Adrenal gland (tissue), 12 donors: Measurements from ENCODE around the gene CUL4B. TPM values are rescaled to one million over a fixed set of nuclear protein-coding genes. Genes with fewer than 3 reads are reported as not detected.
"Not testable (repeated sequence)": the region's sequence is repeated elsewhere in the genome, so short reads cannot be mapped to it uniquely, and the experiment has no call there.

Experiments
- DNase-seq, 7 donors: peaks; one replicate each; pipeline ENCODE4 v3.0.0-alpha.2; 2019 to 2020
- H3K27ac ChIP-seq, 5 donors: fragments of 200-600 bp; sonication (generic) in 4 of 5; 1 replicate in 3 of 5; 2 replicates in 2 of 5; pipeline versions ENCODE4 v1.5.1 to v1.8.0; 2016 to 2020; ENCODE audit warnings: mild to moderate bottlenecking in 1 of 5
- H3K27me3 ChIP-seq: fragments of 200-600 bp; 2 replicates; pipeline ENCODE4 v1.8.0; 2021
- H3K36me3 ChIP-seq, 2 donors: fragments of 200-600 bp; replicated peaks in 1 of 2; 1 replicate in 1 of 2; 2 replicates in 1 of 2; pipeline versions ENCODE4 v1.5.1 to v1.8.0; 2018 to 2022
- H3K4me1 ChIP-seq, 2 donors: fragments of 200-600 bp; replicated peaks in 1 of 2; 1 replicate in 1 of 2; 2 replicates in 1 of 2; pipeline versions ENCODE4 v1.5.1 to v1.8.0; 2018 to 2021
- H3K4me3 ChIP-seq, 4 donors: fragments of 200-600 bp; sonication (generic) in 3 of 4; one replicate each; pipeline ENCODE4 v1.5.1; 2016 to 2018
- H3K9me3 ChIP-seq, 3 donors: fragments of 200-600 bp; sonication (generic) in 1 of 3; replicated peaks in 1 of 3; 1 replicate in 2 of 3; 2 replicates in 1 of 3; pipeline versions ENCODE4 v1.5.1 to v1.8.0; 2016 to 2021
- WGBS, 4 donors: extraction: QIAGEN DNeasy Blood & Tissue Kit in 2 of 4; methylation state at CpG; one replicate each; pipeline versions ENCODE4 v1.1.5 to v1.1.7; 2013 to 2017; 5-methylcytosine and 5-hydroxymethylcytosine counted together
- intact Hi-C, 2 donors: fragments of 100-400 bp; cut with DNase I; formaldehyde crosslinking; loops; one replicate each; pipeline versions ENCODE4 v1.14.1 to v1.15.0; 2022 to 2023
- polyA plus RNA-seq, 3 donors: library from polyadenylated mRNA; stranded (reverse); fragments of 200-250 nt in 2 of 3; fragments of 350-450 nt in 1 of 3; fragmentation: Illumina TruSeq in 1 of 3; extraction: RNeasy Lipid Tissue Mini Kit (QIAGEN cat#74804) in 1 of 3; gene quantifications; one replicate each; pipeline ENCODE4 v1.2.3, GENCODE V29; 2013 to 2014
- small RNA-seq, 2 donors: library from RNA; depleted of rRNA; stranded (forward); fragments of <200 nt; gene quantifications; one replicate each; pipeline ENCODE3, GENCODE V24; 2016
- total RNA-seq, 9 donors: library from RNA; depleted of rRNA in 4 of 9; stranded (reverse); fragments of >200 nt in 4 of 9; fragments of 120-200 nt in 1 of 9; fragmentation: NEBNext Ultra II Directional in 1 of 9; extraction: Animal tissue kit (Norgen Biotek cat#: 25700) in 1 of 9; gene quantifications; one replicate each; pipeline versions ENCODE4 v1.1.0 to v1.2.4, GENCODE V29; 2013 to 2023
- TF ChIP-seq, protein P1 (sequence below), 6 experiments: fragments of 450-650 bp in 4 of 6; fragments of 200-600 bp in 2 of 6; sonication (generic) in 1 of 6; IDR thresholded peaks; 1 replicate in 5 of 6; 2 replicates in 1 of 6; pipeline versions ENCODE4 v1.5.1 to v1.8.0; 2016 to 2021; ENCODE audit warnings: antibody characterized with exemption in 6 of 6, mild to moderate bottlenecking in 2 of 6, moderate library complexity in 1 of 6
- donor health status: healthy with polysubstance abuse.
- donor health status: Bipolar disorder and iron deficiency.
- donor health status: DM: yes; HTN: yes; CAD: no.
- donor health status: DM: no; HTN: no; CAD: no.
- donor health status: DM: no; HTN: no; CAD: no.
- donor health status: DM: yes; HTN: yes; CAD: no.

CUL4B gene
- total and polyA plus RNA-seq, 12 donors, result 24.7 to 55.3 (median 39.7) TPM

DNA sequence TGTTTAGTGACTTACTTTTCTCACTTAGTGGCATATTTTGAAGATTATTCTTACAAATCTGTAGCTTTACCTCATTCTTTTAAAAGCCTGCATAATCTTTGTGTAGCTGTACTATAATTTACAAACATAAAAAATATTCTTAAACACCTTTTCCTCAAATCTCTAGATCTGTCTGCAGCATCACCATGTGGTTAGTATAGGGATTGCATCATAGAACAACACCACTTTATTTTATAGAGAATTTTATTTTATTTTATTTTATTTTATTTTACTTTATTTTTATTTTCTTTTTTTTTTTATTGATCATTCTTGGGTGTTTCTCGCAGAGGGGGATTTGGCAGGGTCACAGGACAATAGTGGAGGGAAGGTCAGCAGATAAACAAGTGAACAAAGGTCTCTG, 85.3 kb downstream of the CUL4B start:
- not testable (repeated sequence) for H3K4me1 ChIP-seq, H3K36me3 ChIP-seq, H3K27ac ChIP-seq, H3K9me3 ChIP-seq, H3K27me3 ChIP-seq, H3K4me3 ChIP-seq, DNase-seq
- TF ChIP-seq, protein P1, sequence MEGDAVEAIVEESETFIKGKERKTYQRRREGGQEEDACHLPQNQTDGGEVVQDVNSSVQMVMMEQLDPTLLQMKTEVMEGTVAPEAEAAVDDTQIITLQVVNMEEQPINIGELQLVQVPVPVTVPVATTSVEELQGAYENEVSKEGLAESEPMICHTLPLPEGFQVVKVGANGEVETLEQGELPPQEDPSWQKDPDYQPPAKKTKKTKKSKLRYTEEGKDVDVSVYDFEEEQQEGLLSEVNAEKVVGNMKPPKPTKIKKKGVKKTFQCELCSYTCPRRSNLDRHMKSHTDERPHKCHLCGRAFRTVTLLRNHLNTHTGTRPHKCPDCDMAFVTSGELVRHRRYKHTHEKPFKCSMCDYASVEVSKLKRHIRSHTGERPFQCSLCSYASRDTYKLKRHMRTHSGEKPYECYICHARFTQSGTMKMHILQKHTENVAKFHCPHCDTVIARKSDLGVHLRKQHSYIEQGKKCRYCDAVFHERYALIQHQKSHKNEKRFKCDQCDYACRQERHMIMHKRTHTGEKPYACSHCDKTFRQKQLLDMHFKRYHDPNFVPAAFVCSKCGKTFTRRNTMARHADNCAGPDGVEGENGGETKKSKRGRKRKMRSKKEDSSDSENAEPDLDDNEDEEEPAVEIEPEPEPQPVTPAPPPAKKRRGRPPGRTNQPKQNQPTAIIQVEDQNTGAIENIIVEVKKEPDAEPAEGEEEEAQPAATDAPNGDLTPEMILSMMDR (IDR thresholded peaks at IDR 0.05), result peak; percentile 29 to 76 (median 66)
- intact Hi-C loops, result loop anchor here in 1 of 2 donors (5.0 kb wide), 1 partner anchor 108 kb away; no protein-coding TSS in a partner anchor
- WGBS, 4 donors, result 6 to 25% (median 10%) methylated on average over 1 of the region's 1 CpG

Small RNA genes lying within 50 kb of the gene (small RNA-seq; reads per million reads assigned to genes)
- gene RNU7-37P, result 0 reads per million in 2 donors

Other genes starting within 250 kb of the CUL4B start
- gene TMEM255A, start 249.5 kb downstream of the CUL4B start, total RNA-seq, result 1 to 10 TPM in 4 of 9 donors, under 1 TPM in 5; 0.09 to 3.1 (median 0.83) TPM
- gene TMEM255A, start 249.5 kb downstream of the CUL4B start, polyA plus RNA-seq, result 1 to 10 TPM in 2 of 3 donors, under 1 TPM in 1; 0.91 to 2.3 (median 1.0) TPM
- not detected for gene ATP1B4, start 198.9 kb downstream of the CUL4B start, total RNA-seq
- gene ATP1B4, start 198.9 kb downstream of the CUL4B start, polyA plus RNA-seq, result not detected
- 100 to 1,000 TPM in 8 of 9 donors, 10 to 100 TPM in 1; 92.1 to 206 (median 168) TPM for gene LAMP2, start 91.7 kb downstream of the CUL4B start, total RNA-seq
- gene LAMP2, start 91.7 kb downstream of the CUL4B start, polyA plus RNA-seq, result 100 to 1,000 TPM in 1 of 3 donors, 10 to 100 TPM in 2; 15.8 to 192 (median 20.7) TPM
- gene MCTS1, start 43.1 kb upstream of the CUL4B start, total RNA-seq, result 10 to 100 TPM in 8 of 9 donors, 1 to 10 TPM in 1; 8.2 to 66.0 (median 36.9) TPM
- gene MCTS1, start 43.1 kb upstream of the CUL4B start, polyA plus RNA-seq, result 10 to 100 TPM; 32.6 to 78.2 (median 38.5) TPM
- gene C1GALT1C1, start 69.1 kb upstream of the CUL4B start, total RNA-seq, result 10 to 100 TPM; 26.2 to 57.7 (median 37.0) TPM
- 10 to 100 TPM in 2 of 3 donors, 1 to 10 TPM in 1; 7.8 to 55.6 (median 16.6) TPM for gene C1GALT1C1, start 69.1 kb upstream of the CUL4B start, polyA plus RNA-seq